Stimulated activated CD8-positive, alpha-beta memory T cell treated with anti-CD3 and anti-CD28 coated beads, Interleukin-15, amount 100 ng/mL, for 24 hours (primary cell): Measurements from ENCODE around the gene RGR.

Source experiments
- DNase-seq: peaks from one replicate; pipeline ENCODE4 v3.0.0-alpha.2; 2020; ENCODE audit warnings: low read depth

Gene RGR, protein sequence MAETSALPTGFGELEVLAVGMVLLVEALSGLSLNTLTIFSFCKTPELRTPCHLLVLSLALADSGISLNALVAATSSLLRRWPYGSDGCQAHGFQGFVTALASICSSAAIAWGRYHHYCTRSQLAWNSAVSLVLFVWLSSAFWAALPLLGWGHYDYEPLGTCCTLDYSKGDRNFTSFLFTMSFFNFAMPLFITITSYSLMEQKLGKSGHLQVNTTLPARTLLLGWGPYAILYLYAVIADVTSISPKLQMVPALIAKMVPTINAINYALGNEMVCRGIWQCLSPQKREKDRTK

DNA sequence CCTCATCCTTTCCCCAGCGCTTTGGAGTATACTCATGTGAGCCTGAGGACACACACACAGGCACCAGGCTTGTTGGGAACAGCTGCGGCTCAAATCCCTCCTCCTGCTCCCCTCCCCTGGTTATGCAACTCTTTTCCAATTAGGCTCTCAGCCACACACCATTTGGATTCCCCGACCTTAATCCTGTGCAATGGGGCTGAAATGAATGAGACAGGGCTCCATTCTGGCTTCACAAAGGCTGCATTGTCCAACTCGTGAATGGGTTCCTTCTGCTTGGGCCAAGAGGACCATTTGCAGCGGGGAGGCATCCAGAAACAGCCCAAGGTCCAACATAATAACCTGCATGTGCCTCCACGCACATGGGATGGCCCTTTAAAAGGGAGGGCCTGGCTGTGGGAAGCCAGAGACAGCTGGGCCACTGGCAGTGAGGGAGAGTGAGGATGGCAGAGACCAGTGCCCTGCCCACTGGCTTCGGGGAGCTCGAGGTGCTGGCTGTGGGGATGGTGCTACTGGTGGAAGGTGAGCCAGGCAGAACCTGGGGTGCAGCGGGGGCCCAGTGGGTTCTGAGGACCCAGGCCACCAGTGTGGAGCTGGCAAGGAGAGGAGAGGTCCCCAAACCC, at the start of gene RGR:
TSS of gene RGR (plus strand) at position 403 of the 620 bp plus-strand sequence. CDS start at position 441, 38 bp downstream.
- no peak for DNase-seq

DNA sequence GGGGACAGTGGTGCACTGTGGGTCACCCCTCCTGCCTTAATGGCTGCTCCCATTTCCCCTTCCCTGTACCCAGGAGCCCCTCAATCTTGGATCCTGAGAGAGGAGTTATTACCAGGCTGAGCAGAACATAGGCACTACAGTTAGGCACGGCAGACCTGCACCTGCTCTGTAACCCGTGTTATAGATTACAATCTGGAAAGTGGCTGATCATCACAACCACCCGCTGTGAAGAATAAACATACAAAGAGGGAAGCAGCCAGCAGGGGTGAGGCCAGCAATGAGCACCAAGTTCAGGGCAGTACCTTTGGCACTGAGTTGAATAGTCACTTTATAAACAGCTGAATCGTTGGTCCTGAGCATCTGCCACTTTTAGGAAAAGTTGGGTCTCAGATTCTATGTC, 48.8 kb upstream of the RGR start:
- DNase-seq = no peak

DNA sequence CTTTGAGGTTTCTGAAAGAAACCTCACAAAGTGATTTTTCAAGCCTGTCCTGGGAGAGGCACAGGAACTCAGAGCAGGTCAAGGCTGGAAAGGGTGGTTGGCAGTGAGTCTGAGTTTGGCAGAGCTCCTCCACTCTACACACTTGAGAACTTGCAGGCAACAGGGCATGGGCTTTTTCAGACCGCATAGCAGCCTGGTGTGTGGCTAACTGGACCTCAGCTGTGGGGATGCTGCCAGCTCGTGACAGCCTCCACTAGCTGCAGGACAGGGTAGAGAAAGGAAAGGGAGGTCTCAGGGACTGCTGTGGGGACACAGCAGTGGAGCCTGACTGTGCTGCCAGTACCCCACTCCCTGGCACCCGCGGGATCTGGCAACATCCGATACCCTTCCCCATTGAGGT, 47.9 kb upstream of the RGR start:
- no peak for DNase-seq

DNA sequence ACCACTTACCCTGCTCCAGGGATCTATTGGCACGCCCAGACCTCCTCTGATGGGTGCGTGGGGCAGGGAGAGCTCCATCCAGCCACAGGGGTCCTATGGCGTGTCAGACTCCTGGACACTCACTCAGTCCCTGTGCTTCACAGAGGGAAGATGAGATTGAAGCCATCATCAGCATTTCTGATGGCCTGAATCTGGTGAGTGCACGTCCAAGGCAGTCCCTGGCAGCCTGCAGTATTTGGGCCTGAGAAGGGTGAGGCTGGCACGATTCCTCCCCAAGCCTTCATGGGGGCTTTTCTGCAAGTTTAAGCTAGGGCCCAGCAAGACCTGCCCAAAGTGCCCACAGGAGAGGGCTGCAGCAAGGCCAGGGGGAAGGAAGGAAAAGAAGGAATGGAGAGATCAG, 47.2 kb upstream of the RGR start:
- DNase-seq = no peak

DNA sequence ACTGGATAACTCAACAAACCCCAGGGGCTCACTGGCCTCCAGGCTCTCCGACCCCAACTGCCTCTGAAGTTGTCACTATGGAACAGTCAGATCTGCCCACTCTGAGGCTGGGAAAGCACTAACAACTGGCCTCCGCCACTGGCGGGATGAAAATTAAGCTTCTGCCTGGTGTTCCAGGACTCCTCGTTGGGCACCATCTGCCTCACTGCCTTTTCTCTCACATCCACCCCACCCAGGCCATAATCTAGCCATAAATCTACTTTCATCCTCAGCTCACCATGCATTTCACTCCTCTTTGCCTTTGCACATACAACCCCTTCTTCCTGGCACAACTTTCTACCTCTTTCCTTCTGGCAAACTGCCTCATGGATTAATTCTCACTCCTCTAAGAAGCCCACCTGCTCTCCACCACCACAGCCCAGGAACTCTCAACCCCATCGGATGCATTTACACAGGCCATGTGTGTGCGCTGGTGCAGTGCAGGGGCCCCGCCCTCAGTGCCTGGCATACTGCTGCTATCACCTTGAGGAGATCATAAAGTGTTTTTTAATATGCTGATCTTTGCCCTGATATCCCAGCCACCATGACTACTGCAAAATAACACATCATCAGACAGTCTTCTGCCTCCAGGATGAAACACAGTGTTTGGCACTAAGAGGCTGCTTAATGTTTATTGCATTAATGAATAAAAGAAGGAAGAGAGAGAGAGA, 46.5 kb upstream of the RGR start:
- no peak for DNase-seq

DNA sequence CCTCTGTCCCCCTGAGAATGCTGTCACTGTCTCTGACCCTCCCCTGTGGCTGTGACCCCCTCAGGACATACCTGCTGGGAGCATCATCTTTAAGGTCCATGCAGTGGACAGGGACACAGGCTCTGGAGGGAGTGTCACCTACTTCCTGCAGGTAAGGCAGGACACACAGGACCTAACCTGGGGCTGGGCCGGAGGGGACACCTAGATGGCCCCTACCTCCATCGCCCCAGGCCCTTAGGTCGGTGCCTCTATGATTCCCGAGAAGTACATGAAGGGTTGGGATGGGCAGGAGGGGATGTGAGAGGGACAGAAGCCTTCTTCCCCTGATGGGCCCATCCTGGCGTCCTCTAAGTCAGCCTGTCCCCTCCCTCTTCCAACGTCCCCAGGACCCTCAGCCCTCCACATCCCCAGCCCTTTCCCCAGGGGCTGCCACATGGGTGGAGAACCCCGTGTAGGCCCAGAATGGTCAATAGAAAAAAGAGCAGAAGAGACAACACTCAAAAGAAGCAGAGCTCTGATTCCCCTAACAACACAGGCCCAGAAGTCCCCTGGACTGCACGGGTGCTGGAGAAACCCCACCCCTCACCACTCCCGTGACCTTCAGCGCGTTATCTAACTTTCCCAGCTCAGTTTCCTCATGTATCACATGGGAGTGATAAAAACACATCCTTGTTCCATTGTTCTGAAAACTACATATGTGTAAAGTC, 44.2 kb upstream of the RGR start:
- no peak for DNase-seq

DNA sequence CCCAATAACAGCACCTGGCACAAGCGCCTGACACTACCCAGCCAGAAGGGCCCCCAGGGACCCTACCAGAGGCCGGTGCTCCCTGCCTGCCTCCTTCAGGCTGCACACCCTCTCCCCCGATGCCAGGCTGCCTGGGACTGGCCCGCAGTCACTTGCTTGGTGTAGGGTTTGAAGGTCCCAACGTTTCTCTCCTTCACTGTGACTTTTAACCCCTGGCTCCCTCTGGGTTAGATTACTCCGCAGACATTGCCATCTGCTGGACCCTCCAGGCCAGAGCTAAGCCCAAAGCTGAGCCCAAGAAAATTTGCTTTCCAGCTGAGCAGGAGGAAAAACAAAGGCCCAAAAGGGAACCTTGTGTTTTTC, 43.6 kb upstream of the RGR start:
- no peak for DNase-seq

DNA sequence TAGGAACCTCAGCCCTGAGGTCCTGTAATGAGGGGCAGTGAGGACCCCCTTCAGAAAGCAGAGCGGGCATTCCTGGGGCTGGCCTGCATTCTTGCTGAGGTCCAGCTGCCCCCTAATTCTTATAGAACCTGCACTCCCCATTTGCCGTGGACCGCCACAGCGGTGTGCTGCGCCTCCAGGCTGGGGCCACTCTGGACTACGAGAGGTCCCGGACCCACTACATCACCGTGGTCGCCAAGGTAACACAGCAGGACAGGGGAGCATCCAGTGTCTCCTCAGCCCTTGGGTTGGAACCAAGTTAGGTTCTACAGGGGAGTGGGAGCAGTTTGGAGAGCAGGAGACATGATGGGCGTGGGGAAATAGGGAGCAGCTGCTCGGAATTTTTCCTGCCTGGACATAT, 43.2 kb upstream of the RGR start:
- DNase-seq = no peak

DNA sequence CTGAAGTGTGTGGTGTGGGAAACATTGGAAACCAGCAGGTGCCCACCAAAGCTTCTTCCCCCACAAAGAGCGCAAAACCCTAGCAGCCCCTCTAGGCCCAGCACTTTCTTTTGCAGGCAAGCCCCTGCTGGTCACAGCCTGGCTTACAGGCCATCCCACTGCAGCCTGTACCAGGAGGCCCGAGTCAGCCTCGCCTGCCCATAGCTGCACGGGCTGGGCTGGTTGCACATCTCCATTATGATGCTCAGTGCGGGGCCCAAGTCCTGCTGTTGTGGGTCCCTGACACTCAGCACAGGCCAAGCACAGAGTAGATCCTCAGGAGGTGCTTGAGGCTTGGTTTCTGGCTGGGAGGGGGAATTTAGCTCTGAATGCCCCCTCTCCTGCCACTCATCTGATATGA, 42.5 kb upstream of the RGR start:
- DNase-seq = no peak

DNA sequence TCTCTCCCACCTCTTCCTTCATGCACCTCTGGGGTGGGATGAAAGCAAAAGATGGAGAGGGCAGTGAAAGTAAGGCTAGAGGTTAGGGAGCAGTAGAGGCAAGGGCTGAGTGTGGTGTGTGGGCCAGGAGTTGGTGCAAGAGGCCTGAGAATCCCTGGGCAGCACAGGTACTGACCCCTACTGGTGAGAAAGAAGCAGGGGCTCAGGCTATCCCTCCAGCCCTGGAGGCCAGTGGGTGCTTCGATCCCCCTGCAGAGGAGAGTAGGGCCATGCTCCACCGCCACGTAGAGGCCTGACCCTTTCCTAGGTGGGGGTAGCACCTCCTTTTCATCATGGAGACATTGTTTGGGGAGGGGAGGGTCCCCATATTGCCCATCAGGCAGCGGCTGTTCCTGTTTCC, 40.7 kb upstream of the RGR start:
- DNase-seq = no peak

DNA sequence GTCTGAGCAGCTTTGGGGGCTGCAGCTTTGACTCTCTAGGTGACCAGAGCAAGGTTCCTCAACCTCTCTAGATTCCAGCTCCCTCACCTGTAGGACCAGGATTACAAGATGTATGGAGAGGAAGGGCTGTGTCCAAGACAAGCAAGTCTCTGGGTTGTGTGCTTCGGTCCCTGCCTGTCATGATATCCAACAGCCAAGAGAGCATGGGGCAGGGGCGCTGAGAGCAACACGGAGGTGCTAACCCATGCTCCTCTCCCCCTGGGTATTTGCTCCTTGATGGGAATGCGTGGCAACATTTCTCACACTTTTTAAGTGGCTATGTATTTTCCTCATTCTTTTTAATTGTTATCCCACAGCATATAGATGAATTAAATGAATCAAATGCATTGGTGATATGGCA, 40.2 kb upstream of the RGR start:
- DNase-seq = no peak

DNA sequence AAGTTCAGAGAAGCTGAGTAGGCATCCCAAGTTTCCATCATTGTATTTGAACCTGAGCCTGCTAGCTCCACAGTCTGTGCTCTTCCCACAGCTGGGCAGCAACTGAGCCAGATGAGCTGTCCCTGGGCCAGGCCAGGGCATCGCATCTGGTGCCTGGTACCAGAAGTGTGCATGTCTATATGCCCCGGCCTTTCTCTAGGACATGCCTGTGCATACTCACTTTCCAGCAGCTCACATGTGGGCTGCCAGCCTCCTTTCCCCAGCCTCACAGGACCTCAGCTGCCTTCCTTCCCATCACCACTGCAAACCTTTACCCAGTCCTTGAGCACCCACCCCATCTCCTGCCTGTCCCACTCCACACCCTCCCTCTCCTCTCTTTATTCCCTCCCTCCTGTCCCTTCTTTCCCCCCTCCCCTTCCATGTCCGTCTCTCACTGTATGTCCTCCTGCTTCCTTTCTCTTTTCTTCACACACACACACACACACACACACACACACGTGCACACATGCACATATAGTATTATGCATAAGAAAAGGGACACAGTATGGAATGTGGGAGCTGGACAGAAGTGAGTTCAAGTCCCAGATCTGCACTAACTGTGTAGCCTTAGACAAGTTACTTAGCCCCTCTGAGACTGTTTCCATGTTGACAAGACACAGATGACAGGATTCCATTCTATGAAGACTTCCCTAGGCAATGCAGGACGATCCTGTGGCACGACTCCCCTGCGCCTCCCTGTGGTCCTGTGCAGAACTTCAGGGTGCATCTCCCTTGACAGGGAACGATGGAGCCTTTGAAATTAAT, 39.6 kb upstream of the RGR start:
- peak; percentile 43 for DNase-seq

DNA sequence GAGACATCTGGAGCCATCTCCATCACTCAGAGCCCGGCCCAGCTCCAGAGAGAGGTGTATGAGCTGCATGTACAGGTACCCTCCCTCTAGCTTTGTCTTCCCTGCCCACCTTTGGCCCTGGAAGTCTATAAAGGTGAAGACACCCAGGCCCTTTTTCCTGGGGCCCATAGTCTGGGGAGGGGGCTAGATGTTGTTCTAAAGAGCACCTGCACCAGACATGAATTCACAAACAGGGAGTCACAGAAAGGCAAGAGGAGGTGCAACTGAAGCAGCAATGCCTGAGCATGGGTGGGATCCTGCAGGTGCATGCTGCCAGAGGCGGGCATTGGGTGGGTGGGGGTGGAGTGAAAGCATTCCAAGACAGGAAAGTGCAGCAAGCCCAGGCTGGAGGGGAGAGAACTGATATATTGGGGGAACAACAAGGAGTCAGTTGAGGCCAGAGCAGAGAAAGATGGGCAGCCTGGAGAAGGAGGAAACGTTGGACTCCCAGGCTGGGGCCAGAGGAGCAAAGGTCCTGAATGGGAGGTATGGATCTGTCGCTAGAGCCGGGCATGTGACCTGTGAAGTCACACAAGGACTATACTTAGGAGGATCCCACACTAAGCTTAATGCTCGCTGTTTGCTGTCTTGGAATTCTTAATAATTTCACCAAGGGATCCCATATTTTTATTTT, 38.9 kb upstream of the RGR start:
- no peak for DNase-seq

DNA sequence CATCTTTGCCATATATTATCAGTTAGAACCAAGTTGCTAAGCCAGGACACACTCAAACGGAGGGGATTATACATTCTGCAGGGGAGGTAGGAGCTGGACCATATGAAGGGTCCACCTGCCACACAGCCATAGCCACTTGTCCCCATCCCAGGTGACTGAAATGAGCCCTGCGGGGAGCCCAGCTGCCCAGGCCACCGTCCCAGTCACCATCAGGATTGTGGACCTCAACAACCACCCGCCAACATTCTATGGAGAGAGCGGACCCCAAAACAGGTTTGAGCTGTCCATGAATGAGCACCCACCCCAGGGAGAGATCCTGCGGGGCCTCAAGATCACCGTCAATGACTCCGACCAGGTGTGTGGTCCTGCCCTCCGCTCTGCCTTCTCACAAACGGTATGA, 36.8 kb upstream of the RGR start:
- DNase-seq = no peak

DNA sequence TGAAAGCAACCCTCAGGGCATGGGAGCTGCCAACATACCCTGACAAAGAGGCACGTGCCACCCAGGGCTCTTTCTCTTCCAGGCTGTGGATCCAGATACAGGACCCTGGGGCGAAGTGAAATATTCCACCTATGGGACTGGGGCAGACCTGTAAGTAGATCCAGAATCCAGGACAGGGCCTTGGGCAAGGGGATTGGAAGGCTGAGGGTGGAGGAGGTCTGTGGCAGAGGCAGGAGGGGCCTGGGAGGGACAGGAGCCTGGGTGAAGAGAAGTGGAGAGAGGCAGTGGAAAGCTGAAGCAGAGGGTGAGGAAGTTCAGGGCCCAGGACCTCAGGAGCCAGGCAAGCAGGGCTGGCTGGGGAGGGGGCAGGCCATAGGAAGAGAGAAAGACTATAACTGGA, 33.3 kb upstream of the RGR start:
- DNase-seq = no peak

DNA sequence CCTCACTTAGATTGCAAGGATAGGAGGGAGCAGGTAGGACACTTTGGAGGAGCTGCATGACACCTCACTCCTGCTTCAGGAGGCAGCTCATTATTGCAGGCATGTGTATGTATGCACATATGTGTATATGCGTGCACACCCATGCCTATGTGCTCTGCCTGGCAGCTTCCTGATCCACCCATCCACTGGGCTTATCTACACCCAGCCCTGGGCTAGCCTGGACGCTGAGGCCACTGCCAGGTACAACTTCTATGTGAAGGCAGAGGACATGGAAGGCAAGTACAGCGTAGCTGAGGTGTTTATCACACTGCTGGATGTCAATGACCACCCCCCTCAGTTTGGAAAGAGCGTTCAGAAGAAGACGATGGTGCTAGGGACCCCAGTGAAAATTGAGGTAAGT, 32.8 kb upstream of the RGR start:
- DNase-seq = no peak

DNA sequence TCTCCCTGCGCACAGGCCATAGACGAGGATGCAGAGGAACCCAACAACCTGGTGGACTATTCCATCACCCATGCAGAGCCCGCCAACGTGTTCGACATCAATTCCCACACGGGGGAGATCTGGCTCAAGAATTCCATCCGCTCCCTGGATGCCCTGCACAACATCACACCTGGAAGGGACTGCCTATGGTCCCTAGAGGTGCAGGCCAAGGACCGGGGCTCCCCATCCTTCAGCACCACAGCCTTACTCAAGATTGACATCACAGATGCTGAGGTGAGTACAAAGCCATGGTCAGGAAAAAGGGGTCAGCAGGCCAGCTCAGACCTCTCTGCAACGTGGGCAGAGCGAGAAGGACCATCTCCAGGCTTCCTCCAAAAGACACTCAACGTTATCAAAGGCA, 31.8 kb upstream of the RGR start:
- DNase-seq = no peak

DNA sequence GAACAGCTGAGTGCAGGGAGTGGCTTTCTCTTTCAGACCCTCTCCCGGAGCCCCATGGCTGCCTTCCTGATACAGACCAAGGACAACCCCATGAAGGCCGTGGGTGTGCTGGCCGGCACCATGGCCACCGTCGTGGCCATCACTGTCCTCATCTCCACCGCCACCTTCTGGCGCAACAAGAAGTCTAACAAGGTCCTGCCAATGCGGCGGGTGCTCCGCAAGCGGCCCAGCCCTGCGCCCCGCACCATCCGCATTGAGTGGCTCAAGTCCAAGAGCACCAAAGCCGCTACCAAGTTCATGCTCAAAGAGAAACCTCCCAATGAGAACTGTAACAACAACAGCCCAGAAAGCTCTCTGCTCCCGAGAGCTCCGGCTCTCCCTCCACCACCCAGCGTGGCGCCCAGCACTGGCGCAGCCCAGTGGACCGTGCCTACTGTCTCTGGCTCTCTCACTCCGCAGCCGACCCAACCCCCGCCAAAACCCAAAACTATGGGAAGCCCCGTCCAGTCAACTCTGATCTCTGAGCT, 30.7 kb upstream of the RGR start:
- DNase-seq = no peak

DNA sequence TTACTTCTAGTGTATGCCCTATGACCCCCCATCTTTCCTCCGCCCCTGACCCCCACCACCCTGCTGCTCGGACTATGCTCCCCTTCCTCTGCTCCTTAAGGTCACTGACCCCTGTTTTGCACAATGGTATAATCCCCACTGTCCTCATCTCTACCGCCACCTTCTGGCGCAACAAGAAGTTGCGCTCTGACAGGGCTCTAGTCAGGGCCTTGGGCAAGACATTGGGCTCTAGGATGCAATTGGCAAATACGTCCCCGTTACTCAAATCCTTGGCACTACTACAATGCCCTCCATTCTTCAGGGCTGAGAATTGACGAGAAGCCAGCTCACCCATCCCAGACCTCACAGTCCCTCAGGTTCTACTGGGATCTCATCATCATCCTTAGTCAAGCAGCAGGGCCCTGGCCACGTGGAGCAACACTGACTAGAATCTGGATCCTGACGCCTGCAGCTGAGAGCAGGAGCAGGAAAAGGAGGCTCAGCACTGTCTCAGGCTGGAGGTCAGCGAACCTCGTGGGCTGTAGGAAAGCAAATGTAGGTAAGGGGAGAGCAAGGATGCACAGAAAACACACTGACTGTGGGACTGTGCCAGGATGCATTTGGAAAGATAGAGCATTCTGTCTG, 30.1 kb upstream of the RGR start:
- no peak for DNase-seq

DNA sequence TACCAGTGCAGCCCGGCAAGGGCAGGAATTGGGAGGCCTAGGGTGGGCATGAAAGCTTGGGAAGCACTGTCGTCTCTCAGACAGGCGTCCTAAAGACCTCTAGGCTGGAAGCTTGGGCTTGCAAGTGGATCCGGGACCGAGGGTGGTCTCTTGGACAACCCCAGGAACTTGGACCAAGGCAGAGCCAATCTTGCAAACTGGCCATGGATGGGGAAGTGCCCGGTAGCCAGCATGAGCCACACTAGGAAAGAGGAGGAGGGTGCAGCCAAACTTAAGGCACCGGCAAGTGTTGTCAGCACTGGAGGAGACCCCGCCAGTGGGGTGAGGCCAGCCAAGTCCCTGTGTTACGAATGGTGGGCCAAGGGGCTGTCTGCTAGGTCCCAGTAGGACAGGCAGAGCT, 28.0 kb upstream of the RGR start:
- DNase-seq = no peak

DNA sequence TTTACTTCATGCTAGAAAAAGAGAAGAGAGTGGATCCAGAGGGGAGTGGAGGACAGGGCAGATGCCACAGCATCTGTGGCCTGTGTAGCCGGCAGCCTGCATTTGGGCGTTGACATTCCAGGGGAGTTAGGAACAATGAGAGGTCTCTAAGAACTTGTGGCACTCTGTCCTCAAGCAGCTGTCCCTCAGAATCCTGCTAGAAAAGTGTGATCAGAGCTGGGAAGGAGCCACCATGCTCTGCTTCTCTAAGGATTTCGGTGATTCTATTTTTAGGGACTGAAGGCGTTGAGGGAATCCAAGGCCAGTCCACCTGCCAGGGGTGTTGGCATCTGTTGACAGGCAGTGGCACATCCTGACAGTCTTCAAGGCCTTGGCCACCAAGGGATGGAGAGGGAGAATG, 27.1 kb upstream of the RGR start:
- no peak for DNase-seq
